Tongue (tissue), 2 donors: ENCODE data around the gene TSEN34. TPM values are rescaled to one million over a fixed set of nuclear protein-coding genes. Genes with fewer than 3 reads are reported as not detected.
"Not testable (repeated sequence)": the region's sequence is repeated elsewhere in the genome, so short reads cannot be mapped to it uniquely, and the experiment has no call there.

Experiments
- DNase-seq: peaks from one replicate; pipeline ENCODE4 v3.0.0-alpha.2; 2015
- total RNA-seq: library from RNA; depleted of rRNA; stranded (reverse); fragments of >200 nt; gene quantifications from one replicate; pipeline ENCODE4 v1.2.3, GENCODE V29; 2014

The TSEN34 gene
- total RNA-seq, 1 donor from 2014 or later: 46.5 TPM

- no peak for DNase-seq
Measured at GRCh38 chr19:54189145-54189734, 1.9 kb upstream of the TSEN34 start, which contains the start of gene MBOAT7. MBOAT7 (minus strand) TSS chr19:54189580; CDS start chr19:54188508, 1,072 bp downstream.

DNA sequence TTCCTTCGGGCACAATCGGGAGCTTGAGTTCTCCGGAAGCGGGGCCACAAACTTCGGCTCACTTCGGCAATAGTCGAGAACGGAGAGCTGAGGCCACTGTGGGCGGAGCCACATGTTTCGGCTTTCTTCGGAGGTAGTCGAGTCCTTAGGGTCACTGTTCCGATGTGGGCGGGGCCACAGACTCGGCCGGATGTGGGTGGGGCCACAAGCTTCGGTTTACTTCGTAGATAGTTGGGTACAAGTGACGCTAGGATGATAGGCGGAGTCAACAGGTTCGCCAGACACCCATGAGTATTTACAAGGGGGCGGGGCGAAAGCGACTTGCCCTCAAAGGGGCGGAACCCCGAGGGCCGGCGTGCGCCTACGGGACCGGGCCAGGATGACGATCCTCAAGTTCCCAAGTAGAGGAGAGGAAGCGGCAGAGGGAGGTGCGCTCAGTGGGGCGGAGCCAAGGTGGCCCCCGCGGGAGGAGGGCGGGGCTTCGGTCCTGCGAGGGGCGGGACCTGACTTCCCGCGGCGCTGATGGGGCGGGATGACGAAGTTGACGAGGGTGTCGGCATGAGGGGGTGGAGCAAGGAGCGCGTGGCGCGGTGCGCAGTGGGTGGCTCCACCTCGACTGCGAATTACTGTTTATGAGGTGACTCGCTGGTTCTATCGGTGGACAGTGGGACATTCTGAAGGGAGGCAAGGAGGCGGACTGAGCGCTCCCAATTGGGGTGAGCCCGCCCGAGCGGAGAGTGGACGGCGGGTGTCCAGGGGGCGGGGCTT lies 1.2 kb upstream of the TSEN34 start:
- peak; percentile 100 for DNase-seq

DNA sequence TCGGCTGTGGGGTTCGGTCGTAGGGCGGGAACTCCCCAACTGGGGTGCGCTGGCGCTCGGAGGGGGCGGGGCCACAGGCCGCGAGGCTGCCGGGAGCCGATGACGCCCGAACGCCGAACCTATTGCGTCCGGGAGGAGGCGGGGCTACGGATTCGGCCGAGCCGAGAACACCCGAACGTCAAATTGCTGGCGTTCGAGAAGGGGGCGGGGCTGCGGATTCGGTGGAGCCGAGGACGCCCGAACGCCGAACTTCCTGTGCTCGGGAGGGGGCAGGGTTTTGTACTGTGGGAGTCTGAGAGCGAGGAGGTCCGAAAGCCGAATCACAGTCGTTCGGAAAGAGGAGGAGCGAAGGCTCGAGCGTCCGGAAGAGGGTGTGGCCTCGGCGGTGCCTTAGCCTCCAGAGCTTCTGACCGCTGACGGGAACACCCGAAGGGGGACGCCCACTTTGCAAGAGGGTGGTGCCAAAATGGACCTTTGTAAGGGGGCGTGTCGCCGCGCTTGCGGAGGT lies 551 bp upstream of the TSEN34 start:
- peak; percentile 100 for DNase-seq

DNA sequence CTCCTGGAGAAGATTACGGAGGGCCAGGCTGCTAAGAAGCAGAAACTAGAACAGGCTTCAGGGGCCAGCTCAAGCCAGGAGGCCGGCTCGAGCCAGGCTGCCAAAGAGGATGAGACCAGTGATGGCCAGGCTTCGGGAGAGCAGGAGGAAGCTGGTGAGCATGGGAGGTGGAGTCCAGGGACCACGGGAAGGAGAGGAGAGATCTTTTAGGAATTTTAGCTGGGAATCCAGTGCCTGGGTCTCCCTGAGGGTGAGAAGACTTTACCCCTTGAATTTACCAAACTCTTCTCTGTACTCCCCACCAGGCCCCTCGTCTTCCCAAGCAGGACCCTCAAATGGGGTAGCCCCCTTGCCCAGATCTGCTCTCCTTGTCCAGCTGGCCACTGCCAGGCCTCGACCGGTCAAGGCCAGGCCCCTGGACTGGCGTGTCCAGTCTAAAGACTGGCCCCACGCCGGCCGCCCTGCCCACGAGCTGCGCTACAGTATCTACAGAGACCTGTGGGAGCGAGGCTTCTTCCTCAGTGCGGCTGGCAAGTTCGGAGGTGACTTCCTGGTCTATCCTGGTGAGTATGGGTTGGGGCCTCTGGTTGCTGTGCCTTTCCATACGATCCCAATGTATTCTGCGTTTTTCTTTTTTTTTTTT lies 824 bp downstream of the TSEN34 start:
- DNase-seq: no peak

DNA sequence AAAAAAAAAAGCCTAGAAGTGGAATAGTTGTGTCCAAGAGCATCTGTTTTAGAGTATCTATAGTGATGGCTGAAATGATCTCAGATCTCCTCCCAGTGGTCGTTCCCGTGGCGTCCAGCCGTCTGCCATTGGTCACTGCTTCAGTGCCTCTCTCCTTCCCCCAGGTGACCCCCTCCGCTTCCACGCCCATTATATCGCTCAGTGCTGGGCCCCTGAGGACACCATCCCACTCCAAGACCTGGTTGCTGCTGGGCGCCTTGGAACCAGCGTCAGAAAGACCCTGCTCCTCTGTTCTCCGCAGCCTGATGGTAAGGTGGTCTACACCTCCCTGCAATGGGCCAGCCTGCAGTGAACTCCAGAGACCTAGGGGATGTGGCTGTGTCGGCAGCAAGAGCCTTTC lies 1.9 kb downstream of the TSEN34 start:
- DNase-seq: no peak

DNA sequence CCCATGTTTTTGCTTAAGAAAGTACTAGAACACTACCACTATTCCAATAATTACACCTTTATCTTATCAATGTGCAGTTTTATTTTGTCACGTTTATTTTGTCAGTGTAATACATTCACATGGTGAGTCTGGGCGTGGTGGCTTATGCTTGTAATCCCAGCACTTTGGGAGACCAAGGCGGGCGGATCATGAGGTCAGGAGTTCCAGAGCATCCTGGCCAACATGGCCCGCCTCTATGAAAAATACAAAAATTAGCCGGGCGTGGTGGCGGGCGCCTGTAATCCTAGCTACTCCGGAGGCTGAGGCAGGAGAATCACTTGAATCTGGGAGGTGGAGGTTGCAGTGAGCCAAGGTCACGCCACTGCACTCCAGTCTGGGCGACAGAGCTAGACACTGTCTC lies 3.4 kb downstream of the TSEN34 start:
- DNase-seq: not testable (repeated sequence)

DNA sequence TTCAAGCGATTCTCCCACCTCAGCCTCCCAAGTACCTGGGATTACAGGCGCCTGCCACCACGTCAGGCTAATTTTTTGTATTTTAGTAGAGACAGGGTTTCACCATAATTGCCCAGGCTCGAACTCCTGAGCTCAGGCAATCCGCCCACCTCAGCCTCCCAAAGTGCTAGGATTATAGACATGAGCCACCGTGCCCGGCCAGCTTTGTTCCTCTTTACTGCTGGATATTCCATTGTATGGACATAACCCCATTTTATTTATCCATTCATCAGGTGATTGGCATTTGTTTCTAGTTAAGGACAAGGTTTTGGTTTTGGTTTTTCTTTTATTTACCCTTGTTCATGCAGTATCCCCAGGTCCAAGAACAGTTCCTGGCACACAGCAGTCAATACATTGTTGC lies 5.4 kb downstream of the TSEN34 start:
- DNase-seq: no peak

GRCh38 chr19:54197121-54197520 lies 6.0 kb downstream of the TSEN34 start:
- no peak for DNase-seq

- DNase-seq: no peak
Measured at GRCh38 chr19:54199401-54199800, 8.3 kb downstream of the TSEN34 start.

- no peak for DNase-seq
Measured at GRCh38 chr19:54201172-54201701, 10.1 kb downstream of the TSEN34 start.

- DNase-seq: no peak
Measured at GRCh38 chr19:54201980-54202379, 10.9 kb downstream of the TSEN34 start.

DNA sequence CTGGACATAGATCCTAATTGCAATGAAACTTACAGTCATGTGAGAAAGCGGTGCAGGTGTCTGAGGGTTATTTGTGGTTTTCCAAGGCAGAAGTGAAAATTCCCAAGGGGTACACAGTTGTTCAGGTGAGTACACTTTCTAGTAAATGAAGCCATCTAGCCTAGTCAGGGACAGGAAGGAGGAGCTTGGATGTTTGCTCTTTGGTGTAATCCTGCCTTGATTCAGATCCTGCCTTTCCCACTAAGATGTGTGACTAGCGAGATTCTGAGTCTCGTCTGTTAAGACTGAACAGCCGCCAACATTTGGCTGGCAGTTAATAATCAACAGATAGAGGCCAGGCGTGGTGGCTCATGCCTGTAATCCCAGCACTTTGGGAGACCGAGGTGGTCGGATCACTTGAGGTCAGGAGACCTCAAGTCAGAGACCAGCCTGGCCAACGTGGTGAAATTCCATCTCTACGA lies 12.1 kb downstream of the TSEN34 start:
- DNase-seq: no peak

- DNase-seq: no peak
Measured at GRCh38 chr19:54204767-54205468, 13.8 kb downstream of the TSEN34 start.

- no peak for DNase-seq
Measured at GRCh38 chr19:54206030-54206830, 15.1 kb downstream of the TSEN34 start.

DNA sequence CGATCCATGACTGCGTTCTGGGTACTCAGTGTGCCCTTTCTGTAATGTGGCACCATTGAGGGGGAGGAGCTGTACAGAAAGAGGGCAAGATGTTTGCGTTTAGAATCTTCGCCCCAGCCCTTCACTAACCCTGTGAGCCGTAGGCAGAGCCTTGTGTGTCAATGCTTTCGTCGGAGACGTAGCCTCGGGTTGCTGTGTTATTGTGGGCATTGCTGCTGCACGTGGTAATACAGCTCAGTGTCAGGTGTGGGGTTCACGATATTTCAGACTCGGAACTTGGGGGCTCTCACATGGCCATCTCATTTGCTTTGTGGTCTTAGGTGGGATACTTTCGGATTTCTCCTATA lies 15.7 kb downstream of the TSEN34 start:
- DNase-seq: no peak

- DNase-seq: not testable (repeated sequence)
Measured at GRCh38 chr19:54207193-54207592, 16.1 kb downstream of the TSEN34 start.

DNA sequence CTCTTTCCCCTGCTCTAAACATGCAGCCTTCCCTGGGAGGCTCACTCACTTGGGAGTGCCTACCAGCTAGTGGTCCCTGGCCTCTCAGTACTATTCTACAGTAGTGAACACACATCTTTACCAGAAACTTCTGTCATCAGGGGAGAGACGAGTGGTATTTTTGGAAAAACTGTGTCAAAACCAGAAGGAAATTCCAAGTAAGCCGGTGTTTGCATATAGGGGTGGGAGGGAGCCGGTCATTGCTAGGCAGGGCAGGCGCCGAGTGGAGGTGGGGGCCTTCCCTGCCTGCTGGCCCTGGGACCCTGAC lies 16.5 kb downstream of the TSEN34 start:
- no peak for DNase-seq

- DNase-seq: peak; percentile 61
Measured at GRCh38 chr19:54207983-54208783, 17.1 kb downstream of the TSEN34 start.

GRCh38 chr19:54208784-54209057 lies 17.6 kb downstream of the TSEN34 start:
- DNase-seq: no peak

- DNase-seq: no peak
Measured at GRCh38 chr19:54209058-54209810, 18.1 kb downstream of the TSEN34 start.
